NT2/D1 (cell line): ENCODE results near the gene STX16.

ENCODE experiments used
- SUZ12 ChIP-seq: IDR thresholded peaks from 2 replicates; pipeline ENCODE4 v1.6.1; 2011; ENCODE audit not compliant: insufficient read length, insufficient read depth; ENCODE audit errors: extremely low read depth
- YY1 ChIP-seq: IDR thresholded peaks from 2 replicates; pipeline ENCODE4 v1.6.1; 2011; ENCODE audit not compliant: insufficient read length, insufficient read depth
- ZNF274 ChIP-seq: IDR thresholded peaks from 2 replicates; pipeline ENCODE4 v1.6.1; 2011; ENCODE audit warnings: mild to moderate bottlenecking, low read depth, low read length

DNA sequence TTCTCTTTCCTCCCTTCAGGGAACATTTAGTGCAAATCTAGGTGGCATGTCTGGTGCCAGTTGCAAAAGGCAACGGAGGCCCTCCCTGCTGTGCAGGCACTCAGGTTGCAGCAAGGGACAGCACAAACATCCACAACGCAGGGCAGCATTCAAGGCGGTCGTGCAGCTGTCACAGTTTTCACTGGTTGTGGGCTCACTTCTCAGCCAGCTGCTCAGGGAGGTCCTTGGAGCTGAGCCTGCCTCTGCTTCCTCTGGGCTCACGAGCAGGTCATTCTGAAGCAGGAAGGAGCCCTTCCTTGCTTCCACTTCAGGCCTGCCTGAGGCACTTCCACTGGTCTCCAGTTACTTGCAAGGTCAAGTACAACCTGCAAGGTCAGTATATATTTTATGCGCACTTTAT is 37.8 kb downstream of the STX16 start:
- TF ChIP-seq ZNF274 (no peak), YY1 (no peak), SUZ12 (no peak)
